ENCODE data around the gene IFT88. TPM values are rescaled to one million over a fixed set of nuclear protein-coding genes. Genes with fewer than 3 reads are reported as not detected.
"Not testable (repeated sequence)": the region's sequence is repeated elsewhere in the genome, so short reads cannot be mapped to it uniquely, and the experiment has no call there.

IFT88 gene
- polyA plus RNA-seq, 4 donors = 22.7 to 43.9 (median 38.8) TPM

DNA sequence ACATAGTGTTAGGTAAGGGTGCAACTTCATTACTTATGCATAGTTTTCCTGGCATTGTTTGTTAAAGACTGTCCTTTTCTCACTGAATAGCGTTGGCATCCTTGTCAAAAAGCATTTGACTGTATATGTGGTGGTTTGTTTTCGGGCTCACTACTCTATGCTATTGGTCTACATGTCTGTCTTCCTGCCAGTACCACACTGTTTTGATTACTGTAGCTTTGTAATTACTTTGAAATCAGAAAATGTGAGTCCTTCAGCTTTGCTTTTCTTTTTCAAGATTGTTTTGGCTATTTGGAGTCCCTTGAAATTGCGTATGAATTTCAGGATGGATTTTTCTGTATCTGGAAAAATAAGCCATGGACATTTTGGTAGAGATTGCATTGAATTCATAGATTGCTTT lies 56.0 kb downstream of the IFT88 start:
- DNase-seq (ENCODE audit: low read depth in 4 of 4, low spot score in 3 of 4) = no peak

DNA sequence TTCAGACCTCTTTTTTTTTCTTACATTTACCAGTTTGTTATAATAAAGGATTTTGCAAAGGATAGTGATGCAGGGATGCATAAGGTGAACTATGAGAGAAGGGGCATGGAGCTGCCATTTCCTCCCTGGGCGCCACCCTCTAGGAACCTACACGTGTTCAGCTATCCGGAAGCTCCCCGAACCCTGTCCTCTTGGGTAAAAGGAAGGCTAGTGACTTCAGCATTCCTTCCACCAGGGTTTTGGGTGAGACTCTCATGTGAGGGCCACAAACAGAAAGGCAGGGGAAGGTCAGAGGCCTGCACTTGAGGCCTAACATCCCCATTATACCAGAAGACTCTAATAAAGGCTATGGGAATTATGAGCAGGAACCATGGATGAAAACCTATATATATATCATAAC lies 57.3 kb downstream of the IFT88 start:
- no peak for DNase-seq (ENCODE audit: low read depth in 4 of 4, low spot score in 3 of 4)

DNA sequence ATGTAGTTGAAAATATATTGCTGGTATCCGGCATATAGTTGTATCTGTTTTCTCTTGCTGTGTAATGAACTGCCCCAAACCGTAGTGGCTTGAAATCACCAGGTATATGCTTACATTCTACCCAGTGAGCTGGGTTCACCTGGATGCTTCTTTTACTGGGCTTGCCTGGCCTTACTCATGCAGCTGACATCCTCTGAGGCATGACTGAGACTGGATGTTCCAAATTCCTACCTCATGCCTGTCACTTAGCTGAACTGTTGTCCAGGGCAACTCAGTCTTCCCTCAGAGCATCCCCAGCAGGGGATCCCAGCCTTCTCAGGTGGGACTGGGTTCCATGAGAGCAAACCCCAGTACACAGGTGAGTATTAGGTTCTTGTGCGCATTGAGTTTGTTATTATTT lies 66.8 kb downstream of the IFT88 start:
- no peak for DNase-seq (ENCODE audit: low read depth in 4 of 4, low spot score in 3 of 4)

DNA sequence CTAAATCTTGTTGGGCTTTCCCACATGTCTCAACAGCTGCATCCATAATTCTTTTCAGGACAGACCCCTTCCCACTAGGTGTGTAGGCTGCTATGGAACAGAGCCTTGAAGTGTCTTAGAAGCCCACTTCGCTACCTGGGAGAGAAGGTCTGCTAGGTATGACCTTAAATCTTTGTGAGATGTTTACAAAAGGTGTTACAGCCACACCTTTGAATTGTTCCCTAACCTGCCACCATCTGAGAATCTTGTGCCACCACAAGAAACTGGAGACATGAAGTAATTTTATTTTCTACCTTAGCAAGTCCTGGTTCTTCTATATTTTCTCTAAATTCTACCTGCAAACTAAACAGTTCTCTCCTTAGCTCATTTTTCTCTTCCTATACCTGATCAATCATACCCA lies 69.1 kb downstream of the IFT88 start:
- DNase-seq (ENCODE audit: low read depth in 4 of 4, low spot score in 3 of 4) = no peak

DNA sequence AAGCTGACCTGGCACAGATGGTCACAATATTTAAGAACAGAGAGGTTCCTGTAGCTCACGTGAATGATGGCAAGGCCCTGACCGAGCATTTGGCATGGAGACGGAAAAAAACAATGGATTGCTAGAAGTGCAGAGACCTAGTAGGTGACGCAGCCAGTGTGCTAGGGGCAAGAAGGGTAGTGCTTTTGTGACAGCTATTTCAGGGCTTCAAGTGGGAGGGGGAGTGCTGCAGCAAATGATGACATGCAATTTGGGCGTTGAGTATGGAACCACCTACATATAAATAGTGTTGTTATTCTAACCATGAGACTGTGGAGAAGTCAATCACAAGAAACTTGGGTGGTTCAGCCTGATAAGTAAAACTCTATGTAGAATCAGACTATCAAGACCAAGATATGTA lies 70.9 kb downstream of the IFT88 start:
- no peak for DNase-seq (ENCODE audit: low read depth in 4 of 4, low spot score in 3 of 4)

DNA sequence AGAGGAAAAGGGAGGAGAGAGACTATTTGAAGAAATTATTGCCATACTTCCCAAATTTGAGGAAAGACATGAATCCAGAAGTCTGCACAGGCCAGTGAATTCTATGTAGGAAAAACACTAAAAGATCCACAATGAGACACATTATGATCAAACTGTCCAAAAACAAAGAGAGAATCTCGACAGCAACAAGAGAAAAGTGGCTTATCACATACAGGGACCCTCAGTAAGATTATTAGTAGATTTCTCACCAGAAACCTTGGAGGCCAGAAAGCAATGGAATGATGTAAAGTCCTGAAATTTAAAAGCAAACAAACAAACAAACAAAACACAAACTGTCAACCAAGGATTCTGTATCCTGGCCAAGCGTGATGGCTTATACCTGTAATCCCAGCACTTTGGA lies 80.8 kb downstream of the IFT88 start:
- DNase-seq (ENCODE audit: low read depth in 4 of 4, low spot score in 3 of 4) = no peak

DNA sequence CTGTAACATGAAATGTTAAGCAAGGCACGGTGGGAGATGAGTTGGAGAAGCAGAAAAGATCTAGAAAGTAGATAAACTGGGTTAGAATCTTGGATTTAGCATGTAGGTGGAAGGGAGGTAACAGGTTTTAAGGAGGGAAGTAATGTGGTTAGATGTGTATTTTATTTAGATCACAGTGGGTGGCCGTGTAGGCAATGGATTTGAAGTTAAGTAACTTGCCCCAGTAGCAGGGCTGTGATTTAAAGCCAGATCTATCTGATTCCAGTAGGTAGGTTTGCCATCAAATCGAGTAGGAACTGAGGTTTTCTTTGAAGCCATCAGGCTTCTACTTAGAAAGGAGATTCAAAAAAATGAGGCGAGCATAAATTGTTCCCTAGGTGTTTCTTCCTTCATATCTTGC lies 86.0 kb downstream of the IFT88 start:
- DNase-seq (ENCODE audit: low read depth in 4 of 4, low spot score in 3 of 4) = no peak

DNA sequence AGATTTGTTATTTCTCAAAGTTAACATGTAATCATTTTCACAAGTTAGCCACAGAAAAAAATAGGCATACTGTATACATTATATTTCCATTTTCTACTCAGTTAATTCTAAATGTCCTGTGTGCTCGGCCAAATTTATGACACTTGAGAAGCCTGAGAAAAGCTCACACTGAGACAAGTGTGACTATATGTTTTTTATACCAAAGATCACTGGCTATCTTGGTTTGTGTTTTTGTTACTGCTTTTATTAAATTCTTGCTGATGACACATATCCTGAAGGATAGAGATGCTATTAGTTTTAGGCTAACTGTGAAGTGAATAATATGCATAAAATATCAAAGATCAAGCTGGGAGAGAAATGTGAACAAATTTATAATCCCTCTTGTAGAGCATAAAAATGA lies 87.2 kb downstream of the IFT88 start:
- no peak for DNase-seq (ENCODE audit: low read depth in 4 of 4, low spot score in 3 of 4)

DNA sequence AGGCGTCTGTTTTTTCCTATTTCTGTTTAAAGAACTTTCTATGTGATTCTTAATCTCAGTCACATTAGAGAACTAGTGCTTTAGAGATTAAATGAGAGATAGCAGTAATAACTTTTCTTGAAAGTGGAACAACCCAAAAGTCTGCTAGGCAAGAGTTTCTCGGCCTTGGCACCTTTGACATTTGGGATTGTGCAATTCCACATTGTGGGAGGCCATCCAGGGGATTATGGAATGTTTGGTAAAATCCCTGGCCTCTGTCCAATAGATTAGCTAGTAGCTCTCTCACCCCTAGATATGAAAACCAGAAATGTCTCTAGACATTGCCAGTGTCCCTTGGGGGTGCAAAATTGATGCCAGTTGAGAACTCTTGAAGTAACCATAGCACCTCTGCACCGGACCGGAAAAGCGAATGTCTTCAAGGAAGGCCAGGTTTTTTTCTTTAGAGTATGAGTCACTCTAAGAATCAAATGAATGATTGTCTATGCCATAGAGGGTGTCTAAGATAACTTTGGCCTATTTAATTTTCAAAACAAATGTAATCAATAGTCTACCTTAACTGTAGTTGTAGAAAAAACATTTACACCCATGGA lies 91.6 kb downstream of the IFT88 start:
- no peak for DNase-seq (ENCODE audit: low read depth in 4 of 4, low spot score in 3 of 4)

DNA sequence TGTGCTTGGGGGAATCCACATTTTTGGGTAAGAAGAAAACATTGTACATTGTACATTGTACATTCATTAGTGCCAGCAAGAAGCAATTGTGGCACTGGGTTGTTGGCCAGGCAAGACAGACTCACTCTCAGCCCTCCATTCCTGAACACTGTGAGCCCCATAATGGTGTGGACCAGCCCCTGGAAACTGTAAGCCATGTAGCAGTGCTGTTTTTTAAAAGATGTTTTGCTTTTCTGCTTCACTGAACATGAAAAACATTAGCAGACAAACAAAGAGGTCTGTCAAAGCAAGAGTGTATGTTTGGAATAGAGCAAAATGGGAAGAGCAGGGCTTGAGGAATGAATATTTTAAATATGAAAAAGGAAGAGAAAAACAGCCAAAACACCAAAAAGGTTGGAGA lies 97.4 kb downstream of the IFT88 start:
- no peak for DNase-seq (ENCODE audit: low read depth in 4 of 4, low spot score in 3 of 4)

DNA sequence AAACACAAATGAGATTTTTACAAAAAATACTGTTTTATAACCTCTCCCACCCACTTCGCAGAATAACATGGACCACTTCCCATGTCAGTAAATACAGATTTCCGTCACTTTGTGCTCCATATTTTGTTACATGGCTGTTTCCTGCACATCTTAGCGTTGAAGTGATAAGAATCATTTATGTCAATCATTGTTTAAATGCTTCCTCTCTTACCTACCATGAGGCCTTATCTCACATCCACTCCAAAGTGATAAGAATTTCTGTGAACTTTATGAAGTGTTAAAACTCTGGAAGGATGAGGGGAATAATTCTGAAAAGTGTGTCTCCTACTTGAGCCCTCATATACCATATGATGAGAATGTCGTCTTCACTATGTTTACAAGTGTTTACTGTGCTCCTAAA lies 100.0 kb downstream of the IFT88 start:
- no peak for DNase-seq (ENCODE audit: low read depth in 4 of 4, low spot score in 3 of 4)

DNA sequence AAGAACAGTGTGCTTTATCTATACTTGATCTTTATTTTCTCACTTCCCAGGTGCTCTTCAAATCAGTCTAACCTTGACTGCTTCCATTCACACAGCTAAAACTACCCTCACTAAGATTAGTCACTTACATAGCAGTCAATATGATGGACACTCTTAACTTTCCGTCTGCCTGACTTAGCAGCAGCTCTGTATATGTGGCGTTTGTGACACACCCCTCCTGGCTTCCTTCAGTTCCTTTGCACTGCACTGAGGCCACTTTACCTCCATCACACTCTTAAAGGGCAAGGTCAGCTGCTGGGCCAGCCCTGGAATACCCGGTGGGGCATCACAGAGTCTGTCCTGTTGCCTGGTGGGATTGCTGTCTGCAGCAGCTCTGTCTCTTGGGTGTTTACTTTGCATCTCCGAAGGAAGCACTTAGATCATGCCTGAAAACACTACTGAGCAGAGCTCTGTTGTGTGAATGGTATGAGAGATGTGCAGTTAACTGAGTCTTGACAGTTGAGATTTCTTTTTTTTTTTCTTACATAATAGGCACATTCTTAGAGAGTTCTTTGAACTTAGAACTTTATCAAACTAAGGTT lies 101.0 kb downstream of the IFT88 start:
- DNase-seq (ENCODE audit: low read depth in 4 of 4, low spot score in 3 of 4) = no peak

DNA sequence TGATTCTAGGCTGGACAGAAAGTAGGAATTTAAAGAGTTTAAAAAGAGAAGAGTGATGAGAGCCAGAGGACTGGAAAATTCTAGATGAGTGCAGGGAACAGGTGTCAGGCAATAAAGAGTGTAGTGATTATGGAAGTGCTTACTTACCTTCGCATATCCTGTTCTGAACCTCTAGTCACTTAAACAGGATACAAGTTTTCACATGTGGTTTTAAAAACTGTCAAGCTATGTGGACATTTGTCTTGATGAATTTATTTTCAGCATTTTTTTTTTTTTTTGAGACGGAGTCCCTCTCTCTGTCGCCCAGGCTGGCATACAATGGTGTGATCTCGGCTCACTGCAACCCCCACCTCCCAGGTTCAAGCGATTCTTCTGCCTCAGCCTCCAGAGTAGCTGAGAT lies 102.2 kb downstream of the IFT88 start:
- DNase-seq (ENCODE audit: low read depth in 4 of 4, low spot score in 3 of 4) = no peak

DNA sequence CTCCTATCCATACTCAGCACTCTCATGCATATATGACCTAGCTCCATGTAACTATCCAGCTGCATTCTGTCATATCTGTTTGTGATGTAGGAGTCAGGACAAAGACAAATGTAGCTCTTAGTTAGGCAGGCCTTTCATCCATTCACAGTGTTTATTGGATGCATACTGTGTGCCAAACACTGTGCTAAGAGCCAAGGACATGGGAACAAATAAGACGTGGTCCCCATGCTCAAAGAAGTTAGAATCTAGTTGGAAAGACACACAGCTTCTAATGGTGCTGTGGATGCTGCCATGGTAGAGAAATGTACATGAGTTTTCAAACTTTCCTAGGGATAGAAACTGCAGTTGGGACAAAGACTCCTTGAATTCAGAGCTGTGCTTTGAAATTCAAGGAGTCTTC lies 104.8 kb downstream of the IFT88 start:
- no peak for DNase-seq (ENCODE audit: low read depth in 4 of 4, low spot score in 3 of 4)

DNA sequence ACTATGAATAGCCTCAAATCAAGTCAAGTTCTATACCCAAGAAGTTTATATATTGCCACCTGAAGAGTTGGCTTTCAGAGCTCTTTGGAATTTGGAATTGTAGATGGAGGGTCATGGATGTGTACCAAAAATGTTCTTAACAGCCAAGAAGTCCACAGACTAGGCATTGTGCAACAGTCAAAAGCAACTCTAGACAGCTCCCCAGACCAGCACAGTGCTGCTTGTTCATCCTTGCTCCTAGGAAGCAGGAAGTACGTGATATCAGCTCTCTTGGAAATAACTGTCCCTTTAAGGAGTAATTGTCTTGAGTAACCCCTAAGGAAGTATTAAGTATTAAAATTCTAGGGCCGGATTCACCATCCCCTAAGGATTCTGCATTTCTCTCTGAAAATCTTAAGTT lies 105.8 kb downstream of the IFT88 start:
- DNase-seq (ENCODE audit: low read depth in 4 of 4, low spot score in 3 of 4) = no peak

DNA sequence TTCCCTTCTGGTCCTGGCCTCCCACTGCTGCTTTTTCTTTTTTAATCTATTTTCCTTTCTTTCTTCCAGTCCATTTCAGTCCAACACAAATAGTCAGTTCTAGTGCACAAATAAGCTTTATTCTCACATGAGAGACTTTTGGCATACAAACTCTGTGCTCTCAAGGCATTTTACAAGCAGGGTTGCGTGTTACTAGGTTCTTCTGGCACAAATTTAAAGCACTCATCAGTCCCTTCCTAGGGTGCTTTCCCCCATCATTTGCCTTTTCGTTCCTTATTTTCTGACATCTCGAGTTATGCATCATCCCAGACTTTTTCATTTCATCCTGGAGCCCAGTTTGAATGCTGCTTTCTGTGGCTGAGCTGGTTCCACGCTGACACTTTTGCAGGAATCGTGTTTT lies 106.8 kb downstream of the IFT88 start:
- DNase-seq (ENCODE audit: low read depth in 4 of 4, low spot score in 3 of 4) = no peak

DNA sequence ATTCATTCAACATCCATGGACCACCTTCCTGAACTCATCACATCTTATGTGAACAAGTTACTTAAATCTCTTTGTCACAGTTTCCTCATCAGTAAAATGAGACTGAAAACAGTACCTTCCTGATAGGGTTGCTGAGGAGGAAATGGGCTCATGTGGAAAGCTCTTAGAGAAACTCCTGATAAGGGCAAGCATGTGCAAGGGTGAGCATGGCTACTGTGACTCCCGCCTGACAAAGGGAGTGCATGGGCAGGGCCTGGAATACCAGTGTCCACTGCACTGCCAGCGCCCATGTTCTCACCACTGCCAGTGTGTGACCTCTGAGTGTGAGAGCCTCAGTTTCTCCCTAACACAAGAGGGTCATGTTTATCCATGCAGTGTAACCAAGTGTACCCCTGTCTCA lies 109.3 kb downstream of the IFT88 start:
- DNase-seq (ENCODE audit: low read depth in 4 of 4, low spot score in 3 of 4) = no peak

DNA sequence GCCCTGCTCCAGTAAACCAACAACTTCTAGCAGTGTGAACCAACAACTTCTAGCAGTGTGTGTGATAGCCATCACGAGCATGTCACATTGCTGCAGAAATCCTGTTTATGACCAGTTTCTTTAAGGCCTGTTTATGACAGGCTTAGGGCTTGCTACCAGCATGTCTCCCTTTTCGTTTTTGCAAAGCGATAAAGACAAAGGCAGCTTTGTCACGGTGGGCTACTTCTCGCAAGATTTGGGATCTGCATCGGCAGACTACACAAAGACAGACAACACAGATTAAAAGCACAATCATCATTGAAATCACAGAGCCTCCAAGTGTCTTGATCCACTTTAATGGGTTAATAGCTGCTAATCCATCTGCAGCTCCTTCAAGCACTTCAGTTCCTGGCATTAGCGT lies 111.6 kb downstream of the IFT88 start:
- not testable (repeated sequence) for DNase-seq (ENCODE audit: low read depth in 4 of 4, low spot score in 3 of 4)

DNA sequence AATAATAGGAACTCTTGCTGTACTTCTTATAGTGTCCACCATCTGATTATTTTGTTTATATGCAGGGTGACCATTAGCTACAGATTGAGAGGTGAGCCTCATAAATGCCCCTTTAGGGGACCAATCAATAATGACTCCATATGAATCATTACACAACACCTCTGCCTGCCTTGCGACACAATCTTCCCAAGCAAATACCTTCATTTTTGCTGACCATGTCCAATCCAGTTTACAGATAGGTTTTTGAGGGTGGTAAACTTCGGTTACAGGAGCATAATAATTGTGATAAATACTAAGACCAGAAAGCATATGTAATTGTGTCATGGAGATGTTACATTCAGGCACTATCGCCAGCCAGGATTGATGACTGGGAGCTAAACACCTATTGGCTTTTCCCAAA lies 112.9 kb downstream of the IFT88 start:
- DNase-seq (ENCODE audit: low read depth in 4 of 4, low spot score in 3 of 4) = no peak

DNA sequence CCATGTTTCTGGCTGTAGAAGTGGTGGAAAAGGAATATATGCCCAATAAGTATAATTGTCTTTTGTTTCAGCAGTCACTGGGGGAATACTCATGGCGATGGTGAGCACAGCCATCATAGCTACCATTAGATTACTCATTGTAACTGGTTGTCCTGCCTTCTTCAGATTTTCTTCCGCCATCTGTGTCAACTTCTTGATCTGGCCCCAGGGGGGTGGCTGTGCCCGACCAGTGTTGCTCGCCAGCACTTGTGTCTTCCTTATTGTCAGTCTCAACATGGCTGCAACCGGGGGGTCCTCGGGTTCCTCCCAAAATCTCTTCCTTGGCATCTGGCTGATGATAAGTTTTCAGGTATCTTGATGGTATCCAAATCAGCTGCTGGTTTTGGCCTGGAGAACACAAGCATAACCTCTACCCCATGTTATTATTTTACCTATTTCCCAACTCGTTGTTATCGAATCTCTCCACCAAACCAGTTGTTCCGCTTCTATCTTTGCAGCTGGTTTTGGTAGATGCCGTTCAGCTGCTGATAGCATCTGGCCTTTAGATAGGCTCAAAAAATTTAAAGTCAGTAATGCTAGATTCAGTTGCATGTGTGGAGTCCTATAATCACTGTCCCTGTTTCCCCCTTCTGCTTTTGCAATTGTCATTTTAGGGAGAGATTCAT lies 113.6 kb downstream of the IFT88 start:
- DNase-seq (ENCODE audit: low read depth in 4 of 4, low spot score in 3 of 4) = no peak

DNA sequence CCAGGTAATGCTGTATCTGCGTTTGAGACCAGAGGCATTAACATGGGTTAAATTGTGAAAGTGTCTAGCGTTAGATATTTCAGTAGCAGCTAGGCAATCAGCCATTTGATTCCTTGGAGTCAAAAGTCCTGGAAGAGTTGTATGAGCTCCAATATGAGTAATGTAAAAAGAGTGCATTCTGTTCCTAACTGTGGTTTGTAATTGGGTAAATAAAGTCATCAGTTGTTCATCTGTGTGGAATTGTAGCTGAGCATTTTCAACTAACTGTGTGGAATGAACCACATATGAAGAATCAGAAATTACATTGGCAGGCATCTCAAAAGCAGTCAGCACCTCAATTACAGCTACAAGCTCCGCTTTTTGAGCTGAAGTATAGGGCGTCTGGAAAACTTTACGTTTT lies 114.5 kb downstream of the IFT88 start:
- not testable (repeated sequence) for DNase-seq (ENCODE audit: low read depth in 4 of 4, low spot score in 3 of 4)

DNA sequence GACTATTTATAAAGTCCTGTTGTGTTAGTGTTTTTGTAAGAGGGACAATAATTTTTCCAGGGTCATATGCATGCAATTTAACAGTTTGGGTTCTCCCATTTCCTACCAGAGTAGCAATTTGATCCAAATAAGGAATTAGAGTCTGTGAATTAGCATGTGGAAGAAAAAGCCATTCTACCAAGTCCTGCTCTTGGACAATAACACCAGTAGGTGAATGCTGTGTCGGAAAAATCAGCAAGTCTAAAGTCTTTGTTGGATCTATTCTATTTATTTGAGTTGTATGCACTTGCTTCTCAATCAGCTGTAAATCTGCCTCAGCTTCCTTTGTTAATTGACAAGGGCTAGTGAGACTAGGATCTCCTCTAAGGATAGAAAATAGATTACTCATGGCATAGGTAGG lies 115.1 kb downstream of the IFT88 start:
- no peak for DNase-seq (ENCODE audit: low read depth in 4 of 4, low spot score in 3 of 4)

DNA sequence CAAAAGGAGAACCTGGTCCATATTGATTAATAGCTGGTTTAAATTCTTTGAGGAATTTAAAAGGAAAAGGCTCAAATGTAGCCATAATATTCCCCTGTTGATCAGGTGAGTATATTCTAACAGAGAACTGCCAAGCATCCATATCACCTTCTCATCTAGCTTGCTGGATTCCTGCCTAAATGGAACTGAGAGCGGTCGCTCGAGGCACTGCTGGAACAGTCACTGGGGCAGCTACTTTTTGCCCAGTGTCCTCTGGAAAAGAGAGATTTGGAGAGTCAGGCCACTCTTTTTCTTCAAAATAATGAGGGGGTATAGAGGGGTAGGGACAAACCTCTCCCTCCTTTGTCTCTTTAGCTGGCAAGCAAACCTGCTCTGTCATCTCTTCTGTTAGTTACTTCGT lies 117.1 kb downstream of the IFT88 start:
- DNase-seq (ENCODE audit: low read depth in 4 of 4, low spot score in 3 of 4) = no peak

All from left renal pelvis (tissue), 4 donors.